ENCODE results near the gene PDE8B. TPM values are rescaled to one million over a fixed set of nuclear protein-coding genes. Genes with fewer than 3 reads are reported as not detected.

Gene PDE8B, protein sequence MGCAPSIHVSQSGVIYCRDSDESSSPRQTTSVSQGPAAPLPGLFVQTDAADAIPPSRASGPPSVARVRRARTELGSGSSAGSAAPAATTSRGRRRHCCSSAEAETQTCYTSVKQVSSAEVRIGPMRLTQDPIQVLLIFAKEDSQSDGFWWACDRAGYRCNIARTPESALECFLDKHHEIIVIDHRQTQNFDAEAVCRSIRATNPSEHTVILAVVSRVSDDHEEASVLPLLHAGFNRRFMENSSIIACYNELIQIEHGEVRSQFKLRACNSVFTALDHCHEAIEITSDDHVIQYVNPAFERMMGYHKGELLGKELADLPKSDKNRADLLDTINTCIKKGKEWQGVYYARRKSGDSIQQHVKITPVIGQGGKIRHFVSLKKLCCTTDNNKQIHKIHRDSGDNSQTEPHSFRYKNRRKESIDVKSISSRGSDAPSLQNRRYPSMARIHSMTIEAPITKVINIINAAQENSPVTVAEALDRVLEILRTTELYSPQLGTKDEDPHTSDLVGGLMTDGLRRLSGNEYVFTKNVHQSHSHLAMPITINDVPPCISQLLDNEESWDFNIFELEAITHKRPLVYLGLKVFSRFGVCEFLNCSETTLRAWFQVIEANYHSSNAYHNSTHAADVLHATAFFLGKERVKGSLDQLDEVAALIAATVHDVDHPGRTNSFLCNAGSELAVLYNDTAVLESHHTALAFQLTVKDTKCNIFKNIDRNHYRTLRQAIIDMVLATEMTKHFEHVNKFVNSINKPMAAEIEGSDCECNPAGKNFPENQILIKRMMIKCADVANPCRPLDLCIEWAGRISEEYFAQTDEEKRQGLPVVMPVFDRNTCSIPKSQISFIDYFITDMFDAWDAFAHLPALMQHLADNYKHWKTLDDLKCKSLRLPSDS
- 0.15 TPM in 1 of 2 replicates, not detected in the other for total RNA-seq

GRCh38 chr5:77210091-77210963 is at the start of gene PDE8B:
Gene PDE8B, plus strand, starts transcription at chr5:77210680. Its CDS starts 246 bp downstream, at chr5:77210926.

Other genes starting within 250 kb of the PDE8B start
- gene AGGF1, start 180.3 kb upstream of the PDE8B start, total RNA-seq: 16.9 and 20.7 TPM in 2 replicates
- 2.3 and 2.6 TPM in 2 replicates for gene ZBED3, start 123.4 kb upstream of the PDE8B start, total RNA-seq

Measured in epithelial cell of umbilical artery (primary cell).